Peyer's patch (tissue), 4 donors: ENCODE data around the gene MAP4K1.

Experiments
- CTCF ChIP-seq, 6 experiments: fragments of 450-650 bp in 4 of 6; fragments of 200-600 bp in 2 of 6; sonication (generic) in 1 of 6; IDR thresholded peaks; one replicate each; pipeline ENCODE4 v1.5.1; 2017 to 2019; ENCODE audit warnings: antibody characterized with exemption in 6 of 6, mild to moderate bottlenecking in 3 of 6, moderate library complexity in 1 of 6
- POLR2A ChIP-seq, 2 donors: fragments of 450-650 bp; IDR thresholded peaks; one replicate each; pipeline ENCODE4 v1.5.1; 2017; ENCODE audit warnings: antibody characterized with exemption in 2 of 2, mild to moderate bottlenecking in 2 of 2, moderate library complexity in 2 of 2

- TF ChIP-seq POLR2A (IDR thresholded peaks at IDR 0.05) (no peak), CTCF (IDR thresholded peaks at IDR 0.05) (no peak)
These were observed 20.7 kb downstream of the MAP4K1 start for GRCh38 chr19:38597075-38597474.
